Measurements from ENCODE around the gene DCAF5.
"Not testable (repeated sequence)": the region's sequence is repeated elsewhere in the genome, so short reads cannot be mapped to it uniquely, and the experiment has no call there.

Gene DCAF5

DNA sequence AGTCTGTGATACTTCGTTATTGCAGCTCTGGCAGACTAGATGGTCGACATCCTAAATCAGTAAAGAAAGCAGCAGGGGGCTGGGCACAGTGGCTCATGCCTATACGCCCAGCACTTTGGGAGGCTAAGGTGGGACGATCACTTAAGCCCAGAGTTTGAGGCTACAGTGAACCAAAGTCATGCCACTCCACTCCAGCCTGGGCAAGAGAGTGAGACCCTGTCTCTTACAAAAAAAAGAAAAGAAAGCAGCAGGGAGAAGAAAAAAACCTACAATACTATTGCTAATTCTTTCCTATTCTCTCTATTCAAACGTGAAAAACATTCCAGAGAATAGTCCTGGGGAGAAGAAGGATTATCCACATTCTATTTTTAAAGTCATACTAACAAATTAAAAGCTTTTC lies 79.5 kb downstream of the DCAF5 start:
- DNase-seq (ENCODE audit: low read depth in 2 of 3, low spot score in 1 of 3): no peak

DNA sequence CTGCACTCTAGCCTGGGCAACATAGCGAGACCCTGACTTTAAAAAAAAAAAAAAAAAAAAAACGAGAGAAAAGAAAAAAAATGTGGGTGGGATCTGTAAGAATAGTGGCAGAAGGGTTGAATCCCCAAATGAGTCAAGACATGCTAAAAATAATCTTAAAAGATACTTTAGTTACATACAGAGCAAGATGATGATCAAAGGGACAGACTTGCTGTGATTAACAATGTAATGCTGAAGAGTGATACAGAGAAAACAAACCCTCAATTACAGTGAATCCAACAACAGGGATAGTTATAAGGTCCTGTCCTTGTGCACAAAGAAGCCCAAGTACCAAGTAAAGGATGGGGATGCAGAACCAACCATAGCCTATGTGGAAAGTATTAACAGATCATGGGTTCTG lies 80.3 kb downstream of the DCAF5 start:
- DNase-seq (ENCODE audit: low read depth in 2 of 3, low spot score in 1 of 3): no peak

DNA sequence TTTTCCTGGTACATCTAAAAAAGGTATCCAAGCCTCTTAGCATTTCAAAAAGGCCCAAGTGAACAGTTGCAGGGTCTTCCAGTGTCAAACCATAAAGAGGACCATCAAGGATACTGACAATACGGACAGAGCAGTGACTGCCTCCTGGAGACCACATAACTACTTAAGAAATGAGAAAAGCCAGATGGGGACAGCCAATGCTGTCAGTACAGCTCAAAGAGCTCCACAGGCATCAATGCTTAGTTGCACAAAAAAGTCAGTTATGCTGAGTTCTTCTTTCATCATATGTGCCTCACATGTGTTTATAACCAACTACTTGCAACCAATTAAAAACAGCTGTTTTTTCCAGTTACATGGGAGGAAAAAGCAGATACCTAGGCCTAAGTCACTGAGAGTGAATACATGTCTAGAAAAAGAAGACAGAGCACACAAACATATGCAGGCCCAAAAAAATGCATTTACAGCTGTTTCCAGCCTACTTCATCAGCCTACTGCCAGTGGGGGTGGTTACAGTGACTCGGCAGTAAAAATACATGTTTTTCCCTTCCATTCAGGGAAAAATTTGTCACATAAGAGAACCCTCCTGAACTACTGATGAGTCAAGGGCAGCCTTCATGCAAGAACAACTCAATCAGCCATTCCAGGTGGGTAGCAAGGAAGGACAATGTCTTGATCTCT lies 84.0 kb downstream of the DCAF5 start:
- DNase-seq (ENCODE audit: low read depth in 2 of 3, low spot score in 1 of 3): no peak

DNA sequence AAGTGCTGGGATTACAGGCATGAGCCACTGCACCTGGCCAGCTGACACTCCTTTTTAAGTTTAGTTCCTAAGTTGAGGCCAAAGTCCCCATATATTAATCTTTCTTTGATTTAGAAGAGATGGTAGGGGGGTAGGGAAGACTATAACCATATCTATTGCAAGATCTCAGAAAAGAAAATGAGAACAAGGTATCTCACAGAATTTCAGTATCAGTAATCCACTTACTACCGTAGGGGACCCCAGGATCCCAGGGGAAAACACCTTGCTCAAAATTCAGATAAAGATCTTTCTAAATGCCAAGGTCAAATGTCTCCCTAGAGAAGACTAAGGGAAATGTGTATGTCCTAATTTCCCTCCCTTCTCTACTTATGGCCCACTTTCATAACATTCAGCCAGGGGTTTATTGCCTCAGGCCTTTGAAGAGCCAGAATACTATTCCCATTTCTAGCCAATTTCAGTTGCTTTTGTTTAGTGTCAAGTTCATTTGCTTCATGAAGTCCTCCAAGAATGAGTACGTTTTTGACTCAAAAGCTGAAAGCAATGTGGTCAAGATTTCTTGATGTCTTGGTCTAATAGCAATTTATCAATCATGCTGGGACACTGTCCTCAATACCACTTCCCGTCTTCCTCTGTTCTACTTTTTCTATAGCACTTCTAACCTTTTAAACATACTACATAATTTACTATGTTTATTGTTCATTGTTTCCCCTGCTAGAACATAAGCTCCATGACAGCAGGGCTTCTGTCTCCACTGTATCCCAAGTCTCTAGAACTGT lies 86.3 kb downstream of the DCAF5 start:
- no peak for DNase-seq (ENCODE audit: low read depth in 2 of 3, low spot score in 1 of 3)

DNA sequence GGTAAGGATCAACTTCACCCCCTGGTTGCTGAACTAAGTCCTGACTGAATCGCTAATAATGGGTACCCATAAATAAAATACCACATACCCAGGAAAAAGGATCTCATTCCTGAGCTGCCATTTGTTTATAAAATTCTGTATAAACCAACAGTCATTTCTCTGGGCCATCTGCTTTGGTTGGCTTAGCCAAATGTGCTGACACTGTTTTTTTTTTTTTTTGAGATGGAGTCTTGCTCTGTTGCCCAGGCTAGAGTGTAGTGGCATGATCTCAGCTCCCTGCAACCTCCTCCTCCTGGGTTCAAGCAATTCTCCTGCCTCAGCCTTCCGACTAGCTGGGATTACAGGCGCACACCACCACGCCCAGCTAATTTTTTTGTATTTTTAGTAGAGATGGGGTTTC lies 87.0 kb downstream of the DCAF5 start:
- DNase-seq (ENCODE audit: low read depth in 2 of 3, low spot score in 1 of 3): not testable (repeated sequence)

DNA sequence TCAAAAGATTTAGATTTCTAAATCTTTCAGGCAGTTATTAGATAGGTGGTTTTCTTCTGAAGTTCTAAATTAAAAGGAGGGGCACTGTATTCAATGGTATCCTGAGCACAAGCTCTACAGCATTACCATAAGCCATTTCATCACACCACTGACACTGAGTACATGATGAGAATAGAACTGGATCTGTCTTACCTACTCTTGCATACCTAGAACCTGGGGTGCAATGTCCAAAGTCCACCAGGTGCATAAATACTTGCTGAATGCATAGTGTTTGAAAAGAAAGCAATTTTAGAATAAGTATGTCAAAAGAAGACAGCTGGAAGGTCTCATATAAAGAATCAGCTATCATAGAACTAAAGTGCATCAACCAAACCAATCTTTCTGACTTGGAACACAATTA lies 88.3 kb downstream of the DCAF5 start:
- DNase-seq (ENCODE audit: low read depth in 2 of 3, low spot score in 1 of 3): no peak

DNA sequence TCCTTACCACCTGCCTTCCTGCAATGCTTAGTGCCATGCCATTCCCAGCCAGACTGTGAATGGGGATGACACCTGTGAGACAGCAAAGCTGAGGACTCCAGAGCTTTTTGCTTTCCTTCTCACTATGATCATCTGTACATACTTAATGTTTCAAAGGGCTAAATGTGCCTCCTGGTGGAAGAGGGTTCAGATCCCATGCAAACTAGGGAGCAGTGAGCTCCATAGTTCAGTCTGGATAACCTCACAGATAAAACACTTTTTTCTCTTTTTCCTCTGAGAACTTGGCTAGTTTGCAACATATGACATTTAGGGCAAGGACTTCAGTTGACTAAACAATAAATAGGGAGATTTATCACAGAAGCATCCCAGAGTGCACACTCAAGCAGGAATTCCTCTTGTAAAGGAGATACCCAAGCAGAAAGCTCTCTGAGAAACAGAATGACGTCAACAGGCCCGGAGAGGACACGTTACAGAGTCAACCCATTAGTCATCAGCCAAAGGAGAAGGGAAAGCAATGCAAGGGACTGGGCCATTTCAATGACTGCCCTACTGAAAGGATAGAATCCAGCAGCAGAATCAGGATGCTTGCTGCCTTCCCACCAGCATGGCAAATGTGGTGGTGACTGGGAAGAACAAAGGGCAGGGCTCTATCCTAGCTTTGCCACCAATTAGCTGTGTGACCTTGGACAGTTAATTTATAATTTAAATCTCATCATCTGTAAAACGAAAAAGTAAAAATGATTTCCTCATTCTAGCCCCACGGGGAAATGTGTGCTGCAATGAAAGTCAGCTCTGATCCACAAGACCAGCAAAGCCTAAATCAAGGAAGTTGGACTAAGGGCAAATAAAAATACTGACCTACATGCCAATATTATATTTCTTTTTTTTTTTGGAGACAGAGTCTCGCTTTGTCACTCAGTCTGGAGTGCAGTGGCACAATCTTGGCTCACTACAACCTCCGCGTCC lies 93.0 kb downstream of the DCAF5 start:
- no peak for DNase-seq (ENCODE audit: low read depth in 2 of 3, low spot score in 1 of 3)

DNA sequence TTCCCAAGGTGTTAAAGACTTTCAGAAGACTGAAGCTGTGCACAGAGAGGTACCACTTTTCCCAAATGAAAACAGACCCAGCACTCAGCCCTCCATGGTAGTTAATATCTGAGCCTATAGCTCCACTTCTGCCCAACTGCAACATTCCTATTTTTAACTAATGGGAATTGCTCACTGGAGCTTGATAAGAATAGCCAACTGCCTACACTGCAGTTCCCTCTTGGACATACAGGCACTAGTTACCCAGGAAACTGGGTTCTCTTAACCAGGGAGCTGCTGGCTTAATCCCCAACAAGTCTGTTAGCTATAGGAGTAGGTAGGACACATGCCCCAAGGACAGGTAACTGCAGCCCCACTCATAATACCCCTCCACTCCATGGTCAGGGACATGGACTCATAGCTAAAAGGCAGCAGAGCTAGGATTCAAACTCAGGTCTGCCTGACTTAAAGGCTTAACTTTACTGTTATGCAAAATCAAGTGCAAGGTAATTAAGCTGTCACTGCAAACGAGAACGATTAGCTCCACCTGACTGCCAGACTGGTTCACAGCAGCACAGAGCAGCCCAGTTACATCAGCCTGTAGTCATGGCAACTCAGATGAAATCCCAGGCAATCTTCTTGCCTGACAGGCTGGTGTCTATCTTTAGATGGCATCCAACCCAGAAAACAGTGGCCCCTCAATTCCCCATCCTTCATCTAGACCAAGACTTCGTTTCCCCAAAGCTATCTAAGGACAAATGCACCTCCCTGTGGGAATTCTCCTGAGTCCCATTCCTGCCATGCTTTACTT lies 96.7 kb downstream of the DCAF5 start:
- DNase-seq (ENCODE audit: low read depth in 2 of 3, low spot score in 1 of 3): no peak

DNA sequence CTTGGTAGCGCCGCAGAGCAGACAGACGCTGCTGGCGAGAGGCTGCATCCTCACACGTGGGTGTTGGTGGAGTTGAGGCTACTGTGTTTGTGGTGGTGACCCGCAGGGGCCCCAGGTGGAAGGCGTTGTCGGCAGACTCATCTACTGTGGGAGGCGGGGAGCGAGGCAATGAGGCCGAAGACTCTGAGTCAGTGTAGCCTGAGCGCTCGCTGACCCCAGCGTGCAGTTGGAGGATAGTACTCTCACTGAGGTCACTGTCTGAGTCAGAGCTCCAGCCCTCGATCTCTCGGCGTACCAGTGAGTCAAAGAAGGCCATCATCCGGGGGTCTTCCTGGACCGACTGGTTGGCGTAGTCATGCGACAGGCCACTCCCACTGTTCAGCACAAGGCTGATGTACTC lies 97.8 kb downstream of the DCAF5 start:
- DNase-seq (ENCODE audit: low read depth in 2 of 3, low spot score in 1 of 3): no peak

DNA sequence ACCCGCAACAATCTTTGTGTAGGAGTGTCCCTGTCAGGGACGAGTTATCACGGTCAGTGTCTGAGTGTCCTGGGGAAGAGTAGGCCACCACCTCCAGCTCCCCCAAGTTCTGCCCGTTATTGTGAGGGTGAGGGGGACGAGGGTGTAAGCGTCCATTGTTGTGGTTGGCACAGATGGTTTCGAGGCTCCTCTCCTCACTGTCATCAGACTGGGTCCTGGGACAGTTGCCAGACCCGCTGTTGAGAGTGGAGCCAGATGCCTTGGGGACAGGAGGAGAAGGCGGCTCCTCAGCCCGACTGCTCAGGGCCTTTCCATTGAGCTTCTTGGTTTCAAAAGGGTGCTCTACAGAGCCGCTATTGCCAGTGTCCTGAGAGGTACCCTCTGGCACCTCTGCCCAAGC lies 98.9 kb downstream of the DCAF5 start:
- DNase-seq (ENCODE audit: low read depth in 2 of 3, low spot score in 1 of 3): no peak

DNA sequence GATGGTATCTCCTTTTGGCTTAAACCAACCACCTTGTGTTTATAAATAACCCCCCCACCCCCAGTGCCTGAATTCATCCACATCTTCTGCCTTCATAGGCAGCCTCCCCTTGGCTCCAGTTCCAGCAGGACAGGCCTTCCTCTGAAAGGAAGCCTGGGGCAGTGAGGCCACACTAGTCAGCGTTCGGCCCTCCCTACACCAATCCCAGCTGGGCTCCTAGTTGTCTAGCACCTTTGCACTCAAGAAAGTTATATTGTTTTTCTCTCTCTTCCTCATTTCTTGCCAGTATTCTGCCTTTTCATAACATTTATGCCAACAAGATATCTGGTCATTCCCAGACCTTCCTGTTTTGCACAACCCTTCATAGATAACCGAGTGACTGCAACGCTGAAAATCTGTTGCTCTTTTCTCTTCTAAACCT lies 100.7 kb downstream of the DCAF5 start:
- DNase-seq (ENCODE audit: low read depth in 2 of 3, low spot score in 1 of 3): no peak

DNA sequence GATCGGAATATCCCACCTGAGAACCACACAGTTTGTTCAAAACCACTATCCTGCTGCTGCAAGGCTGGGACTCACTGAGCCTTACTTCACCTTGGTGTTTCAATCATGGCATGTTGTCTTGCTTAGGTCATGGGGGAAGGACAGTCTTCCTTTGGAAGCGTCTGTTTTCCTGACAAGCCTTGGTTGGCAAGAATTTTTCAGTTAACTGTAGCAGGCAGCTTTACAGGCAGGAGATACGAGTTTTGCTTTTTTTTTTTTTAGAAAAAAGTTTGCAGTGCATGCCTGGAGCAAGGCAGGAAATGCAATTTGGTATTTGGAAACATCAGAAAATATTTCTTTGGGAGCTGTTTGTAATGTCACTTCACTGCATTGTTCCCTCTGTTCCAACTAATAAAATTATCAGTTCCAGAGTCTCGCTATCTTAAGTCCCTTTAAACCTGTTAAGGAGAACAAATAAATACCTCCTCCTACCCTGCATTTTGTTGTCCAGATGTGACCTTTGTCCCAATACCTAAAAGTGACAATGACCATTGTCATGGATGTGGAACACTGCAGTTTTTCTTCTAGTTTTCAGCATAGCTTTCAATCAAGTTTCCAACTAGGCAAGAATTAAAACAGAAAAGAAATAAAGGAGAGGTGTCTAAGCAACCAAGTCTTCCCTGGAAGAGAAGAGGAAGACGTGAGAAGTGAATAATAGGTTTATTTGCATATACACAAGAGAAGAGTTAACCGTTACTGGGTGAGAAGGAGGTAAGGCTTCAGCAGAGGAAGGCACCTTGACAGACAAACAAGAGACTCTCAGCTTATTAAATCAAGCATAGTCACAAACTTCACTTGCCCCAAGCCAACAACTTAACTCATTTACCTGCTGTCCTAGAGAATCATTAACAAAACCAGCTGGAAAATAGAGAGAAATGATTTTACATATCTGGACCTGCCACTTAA lies 102.4 kb downstream of the DCAF5 start:
- DNase-seq (ENCODE audit: low read depth in 2 of 3, low spot score in 1 of 3): no peak

DNA sequence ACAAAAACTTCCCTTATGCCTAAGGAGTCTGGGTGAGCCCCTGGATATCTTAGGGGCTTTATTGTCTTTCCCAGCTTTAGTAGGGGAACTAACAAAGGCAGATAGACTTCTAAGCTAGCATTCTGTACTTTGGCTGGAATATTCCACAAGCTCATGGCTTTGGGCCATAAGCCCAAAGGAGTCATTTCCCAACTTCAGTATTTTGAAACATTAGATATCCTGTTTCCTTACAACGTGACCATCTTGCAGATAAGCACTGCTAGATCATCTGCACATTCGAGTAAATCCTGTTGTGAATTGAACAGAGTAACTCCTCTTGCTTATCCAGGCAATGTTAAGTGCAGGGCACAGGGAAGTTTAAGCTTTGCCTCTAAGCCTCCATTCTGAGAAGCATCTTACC lies 103.2 kb downstream of the DCAF5 start:
- no peak for DNase-seq (ENCODE audit: low read depth in 2 of 3, low spot score in 1 of 3)

DNA sequence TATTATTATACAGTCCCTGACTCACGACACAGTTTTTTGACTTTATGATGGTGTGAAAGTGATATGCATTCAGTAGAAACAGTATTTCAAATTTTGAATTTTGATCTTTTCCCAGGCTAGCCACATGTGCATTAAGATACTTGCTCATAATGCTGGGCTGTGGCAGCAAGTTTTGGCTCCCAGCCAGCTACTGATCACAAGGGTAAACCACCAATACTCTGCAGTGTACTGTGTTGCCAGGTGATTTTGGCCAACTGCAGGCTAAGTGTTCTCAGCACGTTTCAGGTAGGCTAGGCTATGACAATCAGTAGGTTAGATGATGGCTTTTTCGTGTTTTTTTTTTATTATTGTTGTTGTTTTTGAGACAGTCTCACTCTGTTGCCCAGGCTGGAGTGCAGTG lies 104.5 kb downstream of the DCAF5 start:
- DNase-seq (ENCODE audit: low read depth in 2 of 3, low spot score in 1 of 3): no peak

DNA sequence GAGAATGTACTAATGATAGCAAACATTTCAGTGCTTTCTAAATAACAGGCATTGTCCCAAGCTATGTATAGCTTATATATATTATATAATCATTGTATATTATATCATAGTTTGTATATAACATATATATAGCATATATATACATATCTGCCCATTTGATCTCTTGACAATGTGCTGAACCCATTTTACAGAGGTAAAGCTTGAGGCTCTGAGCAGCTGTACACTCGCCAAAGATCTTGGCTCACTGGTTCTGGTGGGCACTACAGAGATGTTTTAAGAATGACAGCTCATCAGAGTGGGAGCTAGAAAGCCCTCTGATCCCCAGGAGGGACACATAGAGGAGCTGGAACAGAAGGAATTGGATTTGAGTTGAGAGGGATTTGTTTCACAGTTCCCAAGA lies 105.7 kb downstream of the DCAF5 start:
- DNase-seq (ENCODE audit: low read depth in 2 of 3, low spot score in 1 of 3): no peak

DNA sequence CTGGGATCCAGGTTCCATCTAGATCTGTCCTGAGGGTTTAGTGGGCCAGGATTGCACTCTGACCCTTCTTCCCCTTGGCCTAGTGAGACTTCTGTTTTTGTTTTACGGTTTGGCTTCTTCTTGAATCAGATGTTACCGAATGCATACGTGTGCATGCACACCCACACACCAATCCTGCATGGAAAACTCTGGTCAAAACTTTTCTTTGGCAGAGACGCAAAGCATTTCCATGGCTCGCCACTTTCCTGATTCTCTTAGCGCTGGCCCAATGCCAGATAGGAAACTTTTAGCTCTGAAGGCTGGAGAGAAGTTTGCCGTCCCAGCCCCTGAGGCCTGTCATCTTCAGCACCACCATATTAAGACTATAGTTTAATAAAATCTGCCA lies 106.5 kb downstream of the DCAF5 start:
- DNase-seq (ENCODE audit: low read depth in 2 of 3, low spot score in 1 of 3): no peak

DNA sequence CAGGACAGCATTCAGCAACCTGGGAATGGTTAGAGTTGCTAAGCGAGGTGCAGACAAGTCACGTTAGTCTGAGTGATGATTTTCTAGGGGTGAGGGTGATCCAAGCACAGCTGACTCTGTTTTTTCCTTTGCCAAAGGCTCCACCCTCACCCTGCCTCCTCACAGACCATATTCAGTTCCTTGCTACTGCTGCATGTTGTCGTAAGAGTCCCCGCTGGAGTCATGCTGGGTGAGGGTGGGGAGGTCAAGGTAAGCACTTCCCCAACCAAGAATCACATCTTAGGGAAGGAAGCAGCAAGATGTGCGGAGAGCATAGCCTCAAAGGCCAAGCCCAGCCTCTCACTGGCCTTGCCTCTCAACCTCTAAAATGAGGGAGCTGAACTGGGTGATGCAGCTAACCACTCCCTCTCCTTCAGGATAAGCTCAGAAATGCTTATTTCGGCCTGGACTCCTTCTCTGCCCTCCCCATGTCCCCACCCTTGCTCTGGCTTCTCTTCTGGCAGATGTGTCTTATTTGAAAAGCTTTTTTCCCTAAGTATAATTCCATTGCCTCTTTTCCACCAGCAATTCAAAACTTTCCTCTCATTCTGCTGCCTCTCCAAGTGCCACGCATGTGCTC lies 107.0 kb downstream of the DCAF5 start:
- no peak for DNase-seq (ENCODE audit: low read depth in 2 of 3, low spot score in 1 of 3)

DNA sequence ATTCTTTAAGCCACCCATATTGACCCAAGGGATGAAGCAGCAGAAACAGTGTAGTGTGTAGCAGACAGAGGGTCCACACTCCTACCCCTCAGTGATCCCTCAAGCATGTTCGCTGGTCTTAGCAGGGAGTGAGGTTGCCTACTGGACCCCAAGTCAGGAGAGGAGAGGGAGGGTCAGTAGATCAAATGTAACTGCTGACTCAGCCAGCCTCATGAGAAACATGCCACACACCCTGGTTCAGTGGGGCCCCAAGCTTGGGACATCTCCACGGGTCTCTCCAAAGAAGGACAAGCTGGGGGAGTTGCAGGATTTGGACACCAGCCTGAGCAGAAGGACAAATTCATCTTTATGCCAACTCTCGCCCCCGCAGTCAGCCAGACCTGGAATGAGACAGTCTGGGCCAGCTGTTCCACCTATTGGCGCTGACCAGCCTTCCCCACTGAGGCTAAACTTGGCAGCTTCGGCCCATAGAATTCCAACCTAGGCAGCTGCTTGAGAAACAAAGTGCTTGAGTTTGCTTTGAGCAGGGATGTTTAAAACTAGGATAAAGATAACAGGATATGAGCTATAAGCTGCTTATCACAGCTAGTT lies 107.9 kb downstream of the DCAF5 start:
- DNase-seq (ENCODE audit: low read depth in 2 of 3, low spot score in 1 of 3): no peak

DNA sequence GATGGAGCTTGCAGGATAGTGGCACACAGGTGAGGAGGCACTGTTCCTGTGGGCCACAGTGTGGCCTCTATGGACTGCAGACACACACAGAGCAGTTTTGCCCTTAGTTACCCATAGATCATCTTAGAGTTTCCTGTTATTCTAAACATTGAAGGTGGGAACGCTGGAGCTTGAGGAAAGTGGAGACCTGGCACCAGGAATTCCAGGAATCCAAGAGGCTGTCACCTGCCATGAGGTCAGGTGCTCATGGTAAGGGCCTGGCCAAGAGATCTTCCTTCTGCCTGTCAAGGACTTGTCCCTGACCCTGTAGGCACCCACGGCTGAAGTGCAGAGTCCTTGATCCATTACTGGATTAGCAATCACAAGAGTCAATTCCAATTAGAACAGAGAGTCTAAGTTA lies 108.6 kb downstream of the DCAF5 start:
- no peak for DNase-seq (ENCODE audit: low read depth in 2 of 3, low spot score in 1 of 3)
